Activated CD4-positive, alpha-beta T cell treated with anti-CD3 and anti-CD28 coated beads for 36 hours (primary cell): ENCODE data around the gene ZNF691. TPM values are rescaled to one million over a fixed set of nuclear protein-coding genes. Genes with fewer than 3 reads are reported as not detected.

Experiments
- total RNA-seq, 2 experiments: library from RNA; stranded (reverse); gene quantifications; one replicate each; pipeline ENCODE4 v1.2.3, GENCODE V29; 2021

ZNF691 gene
- total RNA-seq, 2 experiments from 2014 or later = 10.5 to 11.7 TPM

Other genes starting within 250 kb of the ZNF691 start
- gene PPIH, start 188.2 kb upstream of the ZNF691 start, total RNA-seq = 100 to 1,000 TPM; 111 to 114 TPM
- gene YBX1, start 164.2 kb upstream of the ZNF691 start, total RNA-seq = 1,000 to 10,000 TPM; 1,224 to 1,435 TPM
- not detected for gene CLDN19, start 106.4 kb upstream of the ZNF691 start, total RNA-seq
- 10 to 100 TPM; 24.3 to 28.8 TPM for gene P3H1, start 79.6 kb upstream of the ZNF691 start, total RNA-seq
- 1 to 10 TPM; 4.0 to 8.0 TPM for gene C1orf50, start 79.4 kb upstream of the ZNF691 start, total RNA-seq
- under 1 TPM; 0.19 to 0.48 TPM for gene TMEM269, start 61.6 kb upstream of the ZNF691 start, total RNA-seq
- 1 to 10 TPM; 4.5 to 6.4 TPM for gene ERMAP, start 29.5 kb upstream of the ZNF691 start, total RNA-seq
- gene SVBP, start 29.2 kb upstream of the ZNF691 start, total RNA-seq = 10 to 100 TPM; 14.5 to 14.6 TPM
- 100 to 1,000 TPM; 115 to 125 TPM for gene SLC2A1, start 112.3 kb downstream of the ZNF691 start, total RNA-seq